K562 (cell line): ENCODE data around the gene APP. TPM values are rescaled to one million over a fixed set of nuclear protein-coding genes. Genes with fewer than 3 reads are reported as not detected.

Source experiments
- ATAC-seq: fragments of 200-7000 bp; cut with Tn5 transposase; 3 replicates; pipeline ENCODE4 v1.9.1; 2020; ENCODE audit warnings: moderate library complexity
- BruUV-seq: library from RNA; stranded (reverse); fragments of 400-500 nt; replicated peaks from 2 replicates; lab custom pipeline; 2021; lab: Mats Ljungman, UMichigan
- CTCF ChIA-PET: fragments of 300-600 bp; formaldehyde crosslinking; extraction: SDS; loops from one replicate; lab custom pipeline; 2021; ENCODE audit warnings: low intra/inter-chr PET ratio; lab: Yijun Ruan, JAX
- POLR2A ChIA-PET: fragments of 300-600, 350-650 bp; sonication (Branson Sonifier 250); formaldehyde crosslinking; extraction: SDS; loops from one replicate; lab custom pipeline; 2021; ENCODE audit warnings: antibody characterized with exemption, inconsistent platforms; lab: Yijun Ruan, JAX
- DNase-seq, 4 experiments: peaks; one replicate each; pipeline versions ENCODE4 v3.0.0 to v3.0.0-alpha.2; 2011 to 2018; ENCODE audit warnings: low spot score in 3 of 4, mixed read lengths in 3 of 4; ENCODE audit errors: extremely low read depth in 1 of 4
- FAIRE-seq: peaks from 2 replicates; lab custom pipeline; 2011; peaks lifted over from hg19 to GRCh38; lab: Jason Lieb, UNC
- H2AFZ ChIP-seq: 2 replicates; pipeline ENCODE4 v1.6.0; 2011; ENCODE audit warnings: low read depth, low read length, control low read depth, inconsistent platforms
- H3K27ac ChIP-seq: fragments of 200-600 bp; 3 replicates; pipeline ENCODE4 v1.8.0; 2011; ENCODE audit warnings: low read depth, mild to moderate bottlenecking, control low read depth, inconsistent platforms, low read length, moderate library complexity, mixed read lengths; ENCODE audit errors: extremely low read depth
- H3K27me3 ChIP-seq, 2 experiments: fragments of 300-600 bp in 1 of 2; 2 replicates in 1 of 2; 3 replicates in 1 of 2; pipeline versions ENCODE4 v1.6.0 to v1.8.0; 2011; ENCODE audit warnings: inconsistent platforms in 2 of 2, low read length in 2 of 2, mild to moderate bottlenecking in 1 of 2, mixed read lengths in 1 of 2, moderate library complexity in 1 of 2; ENCODE audit not compliant: control insufficient read depth in 2 of 2, insufficient read depth in 2 of 2
- H3K36me3 ChIP-seq: fragments of 300-600 bp; 3 replicates; pipeline ENCODE4 v1.8.0; 2011; ENCODE audit warnings: mild to moderate bottlenecking, low read length, inconsistent platforms; ENCODE audit not compliant: control insufficient read depth, insufficient read depth
- H3K4me1 ChIP-seq, 2 experiments: fragments of 200-600 bp in 1 of 2; replicated peaks in 1 of 2; 2 replicates in 1 of 2; 3 replicates in 1 of 2; pipeline versions ENCODE4 v1.5.1 to v1.8.0; 2011; ENCODE audit warnings: inconsistent platforms in 2 of 2, low read length in 2 of 2, mild to moderate bottlenecking in 1 of 2, mixed read lengths in 1 of 2, moderate library complexity in 1 of 2; ENCODE audit not compliant: control insufficient read depth in 2 of 2, insufficient read depth in 2 of 2
- H3K4me2 ChIP-seq: 2 replicates; pipeline ENCODE4 v1.6.1; 2011; ENCODE audit warnings: low read length, control low read depth, inconsistent platforms, mixed read lengths; ENCODE audit not compliant: insufficient read depth
- H3K4me3 ChIP-seq: fragments of 200-600 bp; sonication (generic), shearing (Covaris generic); 2 replicates; pipeline ENCODE4 v1.5.1; 2016; ENCODE audit warnings: control low read depth, inconsistent platforms
- H3K79me2 ChIP-seq: fragments of 200-600 bp; 3 replicates; pipeline ENCODE4 v1.8.0; 2011; ENCODE audit warnings: low read length, inconsistent platforms; ENCODE audit not compliant: control insufficient read depth, insufficient read depth
- H3K9ac ChIP-seq, 2 experiments: 2 replicates each; pipeline versions ENCODE4 v1.6.0 to v1.6.1; 2011; ENCODE audit warnings: low read depth in 2 of 2, low read length in 2 of 2, control low read depth in 1 of 2, inconsistent platforms in 1 of 2, mild to moderate bottlenecking in 1 of 2, mixed read lengths in 1 of 2; ENCODE audit not compliant: insufficient read depth in 1 of 2
- H3K9me1 ChIP-seq: one replicate; pipeline ENCODE4 v1.6.0; 2011; ENCODE audit warnings: inconsistent platforms, mild to moderate bottlenecking, low read length, moderate library complexity; ENCODE audit not compliant: control insufficient read depth, insufficient read depth
- H3K9me3 ChIP-seq: replicated peaks from 2 replicates; pipeline ENCODE4 v1.5.1; 2011; ENCODE audit warnings: low read depth, low read length, inconsistent platforms; ENCODE audit not compliant: control insufficient read depth, insufficient read depth
- H4K20me1 ChIP-seq: replicated peaks from 2 replicates; pipeline ENCODE4 v1.6.1; 2011; ENCODE audit warnings: low read length, inconsistent platforms, mixed read lengths; ENCODE audit not compliant: control insufficient read depth, insufficient read depth
- CEBPG ChIP-seq, 3 experiments: fragments of 200-800 bp in 1 of 3; sonication (Bioruptor generic) in 1 of 3; sonication (generic) in 1 of 3; formaldehyde crosslinking in 1 of 3; IDR thresholded peaks in 2 of 3; conservative IDR thresholded peaks in 1 of 3; 2 replicates each; pipeline versions ENCODE4 v1.6.1 to v1.8.0; 2016 to 2022; ENCODE audit warnings: missing compliant biosample characterization in 2 of 3, missing genetic modification characterization in 2 of 3, mild to moderate bottlenecking in 1 of 3, missing genetic modification reagents in 1 of 3
- GATAD2A ChIP-seq: fragments of 450-650 bp; IDR thresholded peaks from 2 replicates; pipeline ENCODE4 v1.6.1; 2017
- KDM5B ChIP-seq: fragments of 200-600 bp; sonication (generic); IDR thresholded peaks from 2 replicates; pipeline ENCODE4 v1.6.1; 2012; ENCODE audit warnings: low read depth, mild to moderate bottlenecking, moderate library complexity, low read length, control low read depth, inconsistent platforms; ENCODE audit not compliant: insufficient replicate concordance
- LCOR ChIP-seq: sonication (generic); formaldehyde crosslinking; IDR thresholded peaks from 2 replicates; pipeline ENCODE4 v1.8.0; 2022; ENCODE audit warnings: mild to moderate bottlenecking, missing genetic modification reagents
- MLLT1 ChIP-seq, 2 experiments: fragments of 450-650 bp; IDR thresholded peaks; 2 replicates each; pipeline ENCODE4 v1.6.1; 2016
- PTBP1 ChIP-seq: fragments of 200-400 bp; formaldehyde crosslinking; IDR thresholded peaks from 2 replicates; pipeline ENCODE4 v1.6.1; 2017; ENCODE audit warnings: low read depth, low read length
- ZNF384 ChIP-seq: IDR thresholded peaks from 2 replicates; pipeline ENCODE4 v1.6.1; 2012; ENCODE audit warnings: low read depth, low read length, improper control_type of control experiment
- WGBS: fragments of 100-300 bp; shearing (Covaris generic); methylation state at CpG from one replicate; pipeline ENCODE4 v1.1.6; 2016; ENCODE audit warnings: low coverage, mixed read lengths; ENCODE audit not compliant: insufficient coverage; ENCODE audit errors: missing lambda C conversion rate; 5-methylcytosine and 5-hydroxymethylcytosine counted together
- in situ Hi-C: fragments of 300-500 bp; cut with MboI; formaldehyde crosslinking; loops from 4 replicates; pipeline ENCODE4 v1.15.0; 2018; ENCODE audit warnings: inconsistent platforms, mixed read lengths
- intact Hi-C: fragments of 100-400 bp; cut with micrococcal nuclease; formaldehyde crosslinking; loops from 2 replicates; pipeline ENCODE4 v1.14.2; 2022
- polyA plus RNA-seq, 8 experiments: library from polyadenylated mRNA; depleted of rRNA in 4 of 8; stranded (reverse) in 5 of 8; unstranded in 3 of 8; fragments of >200 nt; fragmentation: Nextera tagmentation in 2 of 8; fragmentation: Illumina TruSeq in 1 of 8; extraction: Ambion mirVana in 2 of 8; extraction: Trizol in 1 of 8; gene quantifications; 2 replicates each; pipeline versions ENCODE4 v1.2.1 to v1.2.3, GENCODE V29; 2011 to 2014; ENCODE audit warnings: inconsistent platforms in 1 of 8, missing spikeins in 1 of 8
- total RNA-seq, 7 experiments: library from RNA; depleted of rRNA in 6 of 7; stranded (reverse); fragments of >200 nt in 6 of 7; fragmentation: Illumina TruSeq in 2 of 7; extraction: Trizol in 2 of 7; gene quantifications; 2 replicates each; pipeline versions ENCODE4 v1.2.1 to v1.2.3, GENCODE V29; 2011 to 2021; ENCODE audit warnings: low replicate concordance in 1 of 7

APP gene
- total and polyA plus RNA-seq, 9 of the 15 experiments (the other 6 are each of a cell fraction or from before 2014, with no cell fraction given) = 0.01 to 1.5 (median 0.16) TPM; not detected in 5

- Histone ChIP-seq H2AFZ (no peak overlapping the region), H3K4me1 (no peaks in the 10 kb centered on the region), H3K9me1 (no peaks in the 10 kb centered on the region), H3K36me3 (no peaks in the 10 kb centered on the region), H4K20me1 (no peaks in the 10 kb centered on the region), H3K27me3 (no peaks in the 10 kb centered on the region), H3K9me3 (no peaks in the 10 kb centered on the region), H3K79me2 (no peaks in the 10 kb centered on the region), H3K9ac (no peak overlapping the region), H3K4me3 (no peak overlapping the region), H3K4me2 (no peak overlapping the region), H3K27ac (no peak overlapping the region)
- intact Hi-C loops (no loop called here), in situ Hi-C loops (no loop called here)
- no peak for ATAC-seq
- no peak for FAIRE-seq
- TF ChIP-seq CEBPG (CRISPR knock-in tag; IDR thresholded peaks at IDR 0.05) (no peak), CEBPG (tag; conservative IDR thresholded peaks at IDR 0.05 in 1 of 2, IDR thresholded peaks at IDR 0.05 in 1 of 2) (peak in 1 of 2 experiments; percentile 74; a peak in 2 of 4 replicates), LCOR (CRISPR knock-in tag) (no peak)
- ChIA-PET CTCF (no interaction called here), POLR2A (no interaction called here)
- no peak for DNase-seq
- no TSS peak for BruUV-seq
- WGBS = 1% methylated on average over 3 of the region's 3 CpGs
Measured at GRCh38 chr21:26043891-26044290, 126.7 kb downstream of the APP start.

- intact Hi-C loops (no loop called here), in situ Hi-C loops (no loop called here)
- Histone ChIP-seq H3K27me3 (no peaks in the 10 kb centered on the region), H3K27ac (no peak overlapping the region)
- DNase-seq = no peak
- TF ChIP-seq ZNF384 = no peak
- no peak for TF ChIP-seq PTBP1
- no peak for TF ChIP-seq MLLT1 (IDR thresholded peaks at IDR 0.05)
- no peak for TF ChIP-seq GATAD2A
- no peak for TF ChIP-seq KDM5B
- TF ChIP-seq, all 486 proteins: peak for 0
- ATAC-seq (no peak), FAIRE-seq (no peak)
- Histone ChIP-seq H3K9ac (no peak overlapping the region), H3K9me3 (no peaks in the 10 kb centered on the region), H4K20me1 (no peaks in the 10 kb centered on the region), H3K9me1 (no peaks in the 10 kb centered on the region), H3K4me3 (no peak overlapping the region), H2AFZ (no peak overlapping the region), H3K4me2 (no peak overlapping the region), H3K4me1 (no peaks in the 10 kb centered on the region), H3K79me2 (no peaks in the 10 kb centered on the region), H3K36me3 (no peaks in the 10 kb centered on the region)
- no TSS peak for BruUV-seq
- ChIA-PET POLR2A (no interaction called here), CTCF (no interaction called here)
- WGBS = 1% methylated on average over 3 of the region's 3 CpGs
Measured at GRCh38 chr21:26042181-26042876, 128.2 kb downstream of the APP start.
